Globus pallidus (tissue), 1 donor: ENCODE results near the gene ADPRH.
A peak's percentile ranks its signal among the peaks of the same experiment; 100 is the strongest.
"Not testable (repeated sequence)": the region's sequence is repeated elsewhere in the genome, so short reads cannot be mapped to it uniquely, and the experiment has no call there.

ENCODE experiments used
- DNase-seq: peaks from one replicate; pipeline ENCODE4 v3.0.0-alpha.2; 2015; ENCODE audit warnings: low spot score

The ADPRH gene

DNA sequence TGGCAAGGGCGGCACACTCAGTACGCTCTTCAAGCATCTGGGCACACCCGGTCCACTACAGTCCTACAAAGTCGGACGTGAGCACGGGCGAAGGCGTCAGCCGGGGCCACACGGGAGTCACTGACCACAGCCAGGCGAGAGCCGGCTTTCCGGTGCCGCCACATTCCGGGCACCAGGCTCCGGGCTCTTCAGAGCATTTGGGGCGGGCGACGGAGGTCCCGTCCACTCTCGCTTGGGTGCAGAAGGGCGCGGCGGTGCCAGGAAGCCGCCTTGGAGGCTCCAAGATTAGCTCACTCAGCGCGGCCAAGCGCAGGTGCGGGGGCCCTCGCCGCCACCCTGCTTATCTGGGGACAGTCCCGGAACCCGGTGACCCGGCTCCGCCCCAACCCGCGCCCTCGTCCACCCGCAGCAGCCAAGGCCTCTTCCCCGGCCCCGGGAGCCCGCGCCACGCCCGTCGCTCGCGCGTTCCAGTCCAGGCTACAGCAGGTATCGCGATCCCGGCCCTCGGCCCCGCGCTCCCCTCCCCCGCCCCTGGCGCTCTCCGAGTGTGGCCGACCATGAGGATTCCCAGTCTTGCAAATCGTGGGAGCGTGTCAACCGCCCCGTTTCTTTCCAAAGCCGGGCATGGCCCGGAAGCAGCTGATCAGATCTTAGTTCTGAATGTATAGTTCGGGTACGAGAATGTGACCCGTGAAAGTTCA, at the start of gene ADPRH:
TSS of gene ADPRH (plus strand) at position 127 of the 701 bp plus-strand sequence. CDS start 2,678 bp downstream, outside the sequence.
- peak; percentile 23 for DNase-seq

DNA sequence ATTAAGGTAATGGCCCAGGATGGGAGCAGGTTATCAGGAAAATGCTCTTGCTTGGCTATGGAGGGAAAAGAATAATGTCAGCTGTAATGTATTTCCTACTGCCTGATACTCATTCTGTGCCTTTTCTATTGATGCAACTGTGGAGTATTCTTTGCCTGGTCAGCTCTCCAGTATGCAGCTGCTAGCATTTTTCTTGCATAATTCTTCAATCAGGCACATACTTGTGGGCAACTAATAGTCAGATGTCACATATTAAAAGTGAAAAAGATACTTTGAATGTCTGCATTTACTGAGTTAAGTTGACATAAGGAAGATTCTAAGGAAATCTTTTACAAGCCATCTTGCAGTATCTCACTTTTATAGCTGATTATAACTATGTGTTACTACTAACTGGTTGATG, 49.4 kb upstream of the ADPRH start:
- DNase-seq: no peak

DNA sequence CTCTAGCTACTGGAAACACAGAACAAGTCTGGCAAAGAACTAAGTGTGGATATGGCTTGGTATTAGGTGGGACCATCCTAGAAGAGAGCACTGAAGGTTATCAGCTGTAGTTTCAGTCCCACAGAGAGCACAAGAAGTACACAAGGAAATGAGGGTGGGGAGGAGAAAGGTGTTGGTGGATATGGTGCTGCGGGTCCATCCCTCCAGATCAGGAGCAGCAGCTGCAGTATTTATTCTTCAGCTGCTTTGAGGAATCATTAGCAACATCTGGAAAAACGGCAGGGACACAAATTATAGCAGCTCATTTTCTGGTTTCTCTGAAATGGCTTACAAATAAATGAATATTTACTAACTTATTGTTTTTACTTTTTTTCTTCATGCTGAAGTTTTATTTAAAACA, 48.8 kb upstream of the ADPRH start:
- DNase-seq: no peak

DNA sequence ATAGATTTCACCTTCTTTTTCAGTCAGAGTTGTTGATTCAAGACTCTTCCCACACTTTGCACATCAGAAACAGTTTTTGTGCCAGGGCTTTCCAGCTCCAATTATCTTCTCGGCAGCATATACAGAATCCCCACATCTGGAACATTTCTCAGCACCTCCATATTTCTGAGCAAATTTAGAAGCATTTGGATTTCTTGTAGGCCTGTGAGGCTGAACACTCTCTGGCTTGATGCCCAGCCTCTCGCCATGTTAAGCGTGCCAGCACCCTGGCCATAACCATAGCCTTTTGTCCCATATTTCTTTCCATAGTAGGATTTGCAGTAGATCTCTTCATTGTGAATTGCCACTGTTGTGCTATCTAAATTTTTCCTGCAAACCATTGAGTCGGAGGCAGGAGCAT, 48.1 kb upstream of the ADPRH start:
- no peak for DNase-seq

DNA sequence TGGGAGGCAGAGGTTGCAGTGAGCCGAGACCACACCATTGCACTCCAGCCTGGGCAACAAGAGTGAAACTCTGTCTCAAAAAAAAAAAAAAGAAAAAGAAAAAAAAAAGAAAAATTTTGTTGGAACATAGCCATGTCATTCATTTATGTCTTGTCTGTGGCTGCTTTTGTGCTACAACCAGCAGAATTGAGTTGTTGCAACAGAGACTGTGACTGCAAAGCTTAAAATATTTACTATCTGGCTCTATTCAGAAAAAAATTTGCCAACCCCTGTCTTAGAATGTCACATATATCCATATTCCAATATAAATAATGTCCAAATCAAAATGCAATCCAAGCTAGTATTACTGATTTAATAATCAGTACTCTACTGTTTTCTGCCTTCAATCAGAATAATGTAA, 45.0 kb upstream of the ADPRH start:
- no peak for DNase-seq

DNA sequence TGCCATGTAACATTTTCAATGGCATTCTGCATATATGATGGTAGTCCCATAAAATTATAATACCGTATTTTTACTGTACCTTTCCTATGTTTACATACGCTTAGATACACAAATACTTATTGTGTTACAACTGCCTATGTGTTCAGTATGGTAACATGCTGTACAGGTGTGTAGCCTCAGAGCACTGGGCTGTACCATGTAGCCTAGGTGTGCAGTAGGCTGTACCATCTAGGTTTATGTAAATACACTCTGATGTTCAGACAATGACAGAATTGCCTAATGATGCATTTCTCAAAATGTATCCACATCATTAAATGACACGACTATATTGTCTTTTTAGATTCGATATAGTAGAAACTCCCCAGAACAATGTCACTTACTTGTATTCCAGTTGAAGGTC, 42.5 kb upstream of the ADPRH start:
- DNase-seq: no peak

DNA sequence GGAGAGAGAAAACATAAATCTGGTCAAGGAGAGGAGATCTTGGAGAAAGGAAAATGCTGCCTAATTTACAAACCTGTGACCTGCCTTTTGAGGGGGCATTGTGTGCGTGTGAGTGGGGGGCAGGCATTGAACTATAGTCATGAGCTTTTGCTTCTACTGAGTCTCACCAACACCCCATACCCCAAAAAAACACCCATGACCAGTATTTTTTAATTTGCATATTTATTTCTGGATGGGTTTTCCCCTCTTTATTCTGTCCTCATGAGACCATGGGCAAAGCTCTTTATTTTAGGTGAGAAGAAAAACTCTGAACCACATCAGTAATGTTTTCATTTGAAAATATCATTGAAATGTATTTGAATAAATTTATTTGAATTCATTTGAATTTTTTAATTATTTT, 40.5 kb upstream of the ADPRH start:
- DNase-seq: no peak

DNA sequence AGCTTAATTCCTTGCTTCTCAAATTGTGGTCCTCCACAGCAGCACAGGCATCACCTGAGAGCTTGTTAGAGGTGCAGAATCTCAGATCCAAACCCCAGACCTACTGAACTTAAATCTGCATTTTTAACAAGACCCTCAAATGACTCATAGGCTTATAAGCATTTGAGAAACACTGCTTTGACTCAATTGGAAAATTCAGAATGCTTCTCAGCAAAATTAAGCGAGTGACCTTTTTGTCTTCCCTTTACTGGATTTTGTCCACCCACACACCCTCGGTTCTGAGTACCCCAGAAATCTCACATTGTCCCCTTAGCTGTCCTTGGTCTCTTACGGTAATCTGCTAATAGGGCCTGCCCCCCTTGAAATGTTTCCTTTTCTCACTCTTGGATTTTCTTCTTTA, 37.7 kb upstream of the ADPRH start:
- no peak for DNase-seq

DNA sequence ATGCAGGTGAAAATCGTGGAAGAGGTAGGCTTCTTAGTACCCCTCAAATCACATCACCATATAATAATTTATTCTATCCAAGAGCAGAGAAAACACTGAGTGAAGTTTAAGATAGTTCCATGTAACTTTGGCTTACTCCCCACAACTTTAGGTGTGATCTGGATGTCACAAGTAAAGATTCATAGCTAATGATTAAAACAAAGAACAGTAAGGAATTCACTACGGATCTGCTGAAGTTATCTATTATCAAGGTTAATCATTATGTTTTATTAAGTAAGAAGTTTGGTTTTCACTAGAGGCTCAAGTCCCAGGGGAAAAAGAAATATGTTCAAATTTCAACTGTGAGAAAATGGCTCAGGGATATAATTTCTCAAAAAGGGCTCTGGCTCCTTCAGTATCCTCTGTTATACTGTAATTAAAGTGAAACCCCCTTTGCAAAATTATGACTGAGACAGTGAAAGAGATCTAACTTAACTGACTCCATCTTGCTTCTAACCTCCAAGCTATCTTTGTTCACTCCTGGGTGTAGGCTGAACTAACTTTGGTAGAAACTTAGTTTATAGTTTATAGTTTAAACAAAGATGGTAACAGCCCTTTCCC, 37.0 kb upstream of the ADPRH start:
- no peak for DNase-seq

DNA sequence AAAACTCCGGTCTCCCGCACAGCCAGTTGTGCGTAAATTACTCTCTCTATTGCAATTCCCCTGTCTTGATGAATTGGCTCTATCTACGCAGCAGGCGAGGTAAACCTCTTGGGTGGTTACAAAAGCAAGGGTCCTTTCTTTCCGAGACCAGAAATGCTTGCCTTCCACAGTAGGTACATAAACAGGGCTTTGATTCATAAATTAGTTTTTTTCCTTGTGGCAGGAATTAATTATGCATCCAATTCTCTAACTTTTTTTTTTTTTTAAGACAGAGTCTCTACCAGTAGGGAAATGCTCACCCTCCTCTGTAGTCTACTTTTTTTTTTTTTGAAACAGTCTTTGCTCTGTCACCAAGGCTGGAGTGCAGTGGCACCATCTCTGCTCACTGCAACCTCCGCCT, 36.1 kb upstream of the ADPRH start:
- no peak for DNase-seq

DNA sequence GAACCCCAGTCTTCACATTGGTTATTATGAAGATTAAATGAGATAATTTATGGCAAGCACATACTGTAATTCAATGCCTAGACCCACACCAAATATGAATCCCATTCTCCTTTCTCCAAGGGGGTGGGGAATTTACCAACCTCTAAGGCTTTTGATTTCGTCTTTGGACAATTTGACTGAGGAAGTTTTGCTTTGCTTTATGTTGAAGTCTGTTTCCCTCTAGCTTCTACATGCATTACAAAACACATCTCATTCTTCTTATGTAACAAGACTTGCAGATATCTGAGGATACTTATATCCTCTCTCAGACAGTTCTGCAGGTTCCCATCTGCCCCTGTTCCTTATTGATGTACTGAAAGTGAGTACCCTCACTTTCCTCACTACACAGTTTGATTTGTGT, 32.1 kb upstream of the ADPRH start:
- DNase-seq: no peak

DNA sequence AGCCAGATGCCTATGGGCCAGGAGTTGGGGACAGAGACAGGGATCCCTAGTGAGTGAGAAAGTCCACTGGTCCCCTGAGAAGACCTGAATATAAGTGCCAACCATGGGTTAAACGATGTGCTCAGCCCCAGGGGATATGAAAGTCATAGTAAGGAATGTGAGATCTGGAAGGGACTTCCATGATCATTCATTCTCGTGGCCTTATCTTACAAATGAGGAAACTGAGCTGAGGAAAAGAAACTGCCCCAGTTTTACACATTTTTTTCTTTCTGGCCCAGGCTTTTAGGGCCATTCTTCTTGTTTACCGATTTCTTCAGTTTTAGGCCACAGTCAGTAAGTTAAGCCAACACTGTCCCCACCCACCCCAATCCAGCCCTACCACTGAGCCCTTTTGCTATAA, 31.0 kb upstream of the ADPRH start:
- DNase-seq: no peak

DNA sequence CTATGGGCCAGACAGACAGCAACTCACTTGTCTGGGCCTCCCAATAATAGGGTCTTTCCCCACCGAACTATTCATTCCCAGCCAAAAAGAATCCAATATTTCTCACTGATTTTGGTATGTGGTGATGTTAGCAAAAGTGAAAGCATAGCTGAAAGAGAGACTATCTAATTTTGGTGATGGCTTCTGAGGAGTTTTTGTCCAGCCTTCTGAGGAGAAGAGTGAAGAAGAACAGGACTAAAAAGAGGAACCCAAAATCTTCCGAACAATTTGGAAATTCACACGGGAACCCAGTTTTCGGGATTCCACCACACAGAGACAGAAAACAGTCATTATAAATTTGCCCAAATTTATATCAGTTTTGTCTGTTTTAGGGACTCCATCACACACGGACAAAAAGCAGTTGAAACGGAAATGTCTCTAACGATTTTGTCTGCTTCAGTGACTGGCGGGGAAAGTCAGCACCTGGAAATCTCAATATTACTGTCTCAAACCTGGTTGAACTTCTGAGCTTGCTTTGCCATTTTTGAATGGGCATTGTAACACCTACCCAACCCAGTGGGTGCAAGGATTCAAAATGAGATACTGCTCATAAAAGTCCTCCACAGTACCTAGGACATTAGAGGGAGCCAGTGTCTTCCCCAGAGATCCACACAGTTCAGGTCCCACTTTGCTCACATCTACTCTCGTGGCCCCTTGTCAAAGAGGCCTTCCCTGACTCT, 28.9 kb upstream of the ADPRH start:
- DNase-seq: no peak

DNA sequence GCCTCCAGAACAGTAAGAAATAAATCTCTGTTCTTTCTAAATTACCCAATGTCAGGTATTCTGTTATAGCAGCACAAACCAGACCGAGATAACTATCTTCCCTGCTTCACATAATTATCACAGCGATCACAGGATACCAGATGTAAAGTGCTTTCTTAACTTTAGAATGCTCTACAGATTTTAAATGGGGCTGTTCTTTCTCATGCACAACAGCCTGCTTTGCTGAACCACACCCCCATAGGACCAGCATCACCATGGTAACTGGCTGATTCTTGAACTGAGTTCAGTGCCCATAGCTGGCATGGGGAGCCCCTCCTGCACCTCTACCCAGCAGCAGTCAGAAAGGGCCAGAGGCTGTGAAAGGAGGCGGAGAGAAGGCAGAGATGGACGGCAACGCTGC, 27.7 kb upstream of the ADPRH start:
- DNase-seq: no peak

DNA sequence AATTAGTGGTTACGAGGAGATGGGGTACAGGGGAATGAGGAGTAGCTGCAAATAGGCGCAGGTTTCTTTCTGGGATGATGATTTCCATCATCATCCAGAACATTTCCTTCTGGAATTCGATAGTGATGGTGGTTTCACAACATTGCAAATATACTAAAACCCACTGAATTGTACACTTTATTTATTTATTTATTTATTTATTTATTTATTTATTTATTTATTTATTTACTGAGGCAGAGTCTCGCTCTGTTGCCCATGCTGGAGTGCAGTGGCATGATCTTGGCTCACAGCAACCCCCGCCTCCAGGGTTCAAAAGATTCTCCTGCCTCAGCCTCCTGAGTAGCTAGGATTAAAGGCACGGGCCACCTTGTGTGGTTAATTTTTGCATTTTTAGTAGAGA, 26.4 kb upstream of the ADPRH start:
- DNase-seq: not testable (repeated sequence)

DNA sequence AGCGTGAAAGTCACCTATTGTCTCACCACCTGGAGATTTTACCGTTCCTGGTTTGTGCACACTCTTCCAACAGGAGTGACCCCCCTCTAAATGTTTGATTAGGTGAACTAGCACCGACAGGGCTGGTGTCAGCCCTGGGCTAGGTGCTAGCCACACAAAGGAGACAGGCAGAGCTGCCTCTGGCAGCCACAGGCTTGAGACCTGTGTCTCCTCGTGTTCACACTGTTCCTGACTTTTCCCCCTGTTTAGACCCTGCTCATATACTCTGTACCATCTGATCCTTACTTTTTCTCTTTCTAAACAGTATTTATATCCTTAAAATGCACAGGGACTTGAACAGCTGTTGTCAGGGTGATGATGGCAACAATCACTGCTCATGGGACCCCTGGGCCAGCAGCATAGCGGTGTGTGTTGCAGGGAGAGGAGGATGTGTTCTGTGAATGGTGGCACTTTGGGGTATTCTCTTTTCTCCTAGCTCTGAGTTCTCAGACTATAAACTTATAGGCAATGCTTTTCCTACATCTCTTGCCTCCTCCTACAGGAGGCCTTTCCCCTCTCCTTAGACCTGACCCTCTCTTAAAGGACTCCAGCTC, 25.4 kb upstream of the ADPRH start:
- no peak for DNase-seq

DNA sequence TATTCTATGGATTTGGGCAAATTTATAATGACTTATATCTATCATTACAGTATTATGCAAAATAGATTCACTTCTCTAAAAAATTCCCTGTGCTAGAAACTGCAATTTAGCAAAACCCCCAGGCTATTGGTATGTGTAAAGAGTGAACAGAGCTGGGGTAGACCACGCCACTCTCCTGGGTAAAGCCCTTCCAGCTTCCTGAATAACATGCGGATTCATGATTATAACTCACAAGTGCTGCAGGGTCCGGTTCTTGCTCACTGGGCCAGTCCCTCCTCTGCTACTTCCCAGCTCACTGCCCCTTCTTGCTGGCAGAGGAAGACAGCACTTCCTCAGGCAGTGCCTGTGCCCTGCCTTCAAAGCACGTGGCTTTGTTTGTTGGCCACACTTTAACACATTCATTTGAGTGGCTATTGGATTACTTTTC, 24.0 kb upstream of the ADPRH start:
- peak; percentile 11 for DNase-seq

DNA sequence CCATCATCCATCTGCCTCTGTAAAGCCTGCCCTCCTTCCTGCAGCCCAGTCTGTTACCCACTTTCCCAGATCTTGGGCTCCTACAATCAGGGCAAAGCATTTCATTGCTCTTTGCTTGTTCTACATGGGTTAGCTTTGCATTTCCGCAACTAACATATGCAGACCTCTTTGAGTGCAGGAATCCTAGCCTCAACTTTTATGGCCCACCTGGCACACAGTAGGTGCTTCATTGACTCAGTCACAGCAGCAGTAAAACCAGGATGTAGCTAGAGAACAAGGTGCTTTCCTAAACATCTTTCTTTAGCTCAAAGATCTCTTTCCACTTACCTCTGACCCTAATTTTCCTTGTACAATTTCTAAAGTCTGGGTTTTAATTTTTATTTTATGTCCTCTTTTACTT, 23.4 kb upstream of the ADPRH start:
- DNase-seq: no peak

DNA sequence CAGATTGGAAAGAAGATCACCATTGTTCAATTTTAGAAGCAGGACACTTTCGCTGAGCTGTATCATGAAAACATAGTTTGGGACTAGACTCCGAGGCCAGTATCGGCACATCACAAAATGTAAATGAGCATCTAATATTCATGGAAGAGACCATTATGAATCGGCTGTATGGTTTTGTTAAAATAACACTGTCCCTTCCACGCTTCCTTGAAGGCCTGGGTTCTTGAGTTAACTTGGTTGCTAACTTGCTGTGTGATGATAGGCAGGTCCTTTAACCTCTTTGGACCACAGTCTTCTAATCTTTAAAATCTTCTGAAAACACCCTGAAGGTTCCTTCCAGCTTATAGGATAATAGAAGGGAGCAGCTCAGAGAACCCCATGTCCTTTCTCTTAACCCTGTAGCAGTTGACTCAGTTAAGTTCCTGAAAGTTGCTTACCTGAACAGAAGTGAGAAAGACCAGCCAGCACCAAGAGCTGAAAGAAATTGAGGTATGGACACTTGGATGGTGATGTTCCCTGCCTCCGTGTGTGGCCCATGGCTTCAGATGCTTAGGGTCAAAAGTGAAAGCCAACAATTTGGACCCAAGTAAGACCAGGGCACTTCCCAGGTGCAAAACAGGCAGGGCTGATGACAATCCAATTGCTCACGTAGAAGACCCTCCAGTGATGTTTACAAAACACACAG, 22.0 kb upstream of the ADPRH start:
- no peak for DNase-seq

DNA sequence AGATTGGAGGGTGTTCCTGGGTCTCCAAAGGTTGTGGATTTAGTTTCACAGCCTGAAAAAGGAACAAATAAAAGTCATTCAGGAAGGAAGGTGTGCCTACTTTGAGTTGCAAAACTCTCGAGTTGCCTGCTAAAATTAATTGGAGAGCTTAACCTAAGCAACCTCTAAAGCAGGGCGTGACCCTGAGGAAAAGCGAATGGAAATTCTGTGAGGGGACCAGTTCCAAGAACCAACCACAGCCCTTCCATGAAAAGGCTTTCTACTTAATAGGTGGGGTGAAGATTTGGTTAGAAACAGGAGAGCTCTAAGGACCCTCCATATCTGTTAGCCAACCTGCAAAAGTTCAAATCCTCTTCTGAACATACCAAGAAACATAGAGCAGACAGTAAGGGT, 21.4 kb upstream of the ADPRH start:
- no peak for DNase-seq

DNA sequence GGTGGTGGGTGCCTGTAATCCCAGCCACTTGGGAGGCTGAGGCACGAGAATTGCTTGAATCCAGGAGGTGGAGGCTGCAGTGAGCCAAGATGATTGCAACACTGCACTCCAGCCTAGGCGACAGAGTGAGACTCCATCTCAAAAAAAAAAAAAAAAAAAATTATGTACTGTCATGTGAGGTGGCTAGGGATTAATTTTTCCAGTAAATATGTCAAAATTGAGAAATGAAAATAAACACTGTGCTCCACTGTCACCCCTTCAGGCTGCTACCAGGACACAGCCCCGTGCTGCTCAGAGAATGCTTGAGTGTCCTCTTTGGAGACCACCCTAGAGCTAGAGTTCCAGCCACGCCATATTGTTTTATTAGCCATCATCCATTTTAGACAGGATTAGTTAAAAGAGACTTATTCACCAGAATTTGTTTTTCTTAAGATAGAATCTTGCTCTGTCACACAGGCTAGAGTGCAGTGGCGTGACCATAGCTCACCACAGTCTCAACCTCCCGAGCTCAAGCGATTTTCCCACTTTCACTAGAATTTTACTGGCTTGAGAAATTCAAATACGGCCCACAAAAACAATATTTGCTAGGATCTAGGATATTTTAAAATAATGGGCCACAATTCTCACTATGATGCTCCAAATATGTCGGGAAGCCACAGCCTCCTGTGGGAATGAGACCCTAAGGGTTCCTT, 20.5 kb upstream of the ADPRH start:
- no peak for DNase-seq

DNA sequence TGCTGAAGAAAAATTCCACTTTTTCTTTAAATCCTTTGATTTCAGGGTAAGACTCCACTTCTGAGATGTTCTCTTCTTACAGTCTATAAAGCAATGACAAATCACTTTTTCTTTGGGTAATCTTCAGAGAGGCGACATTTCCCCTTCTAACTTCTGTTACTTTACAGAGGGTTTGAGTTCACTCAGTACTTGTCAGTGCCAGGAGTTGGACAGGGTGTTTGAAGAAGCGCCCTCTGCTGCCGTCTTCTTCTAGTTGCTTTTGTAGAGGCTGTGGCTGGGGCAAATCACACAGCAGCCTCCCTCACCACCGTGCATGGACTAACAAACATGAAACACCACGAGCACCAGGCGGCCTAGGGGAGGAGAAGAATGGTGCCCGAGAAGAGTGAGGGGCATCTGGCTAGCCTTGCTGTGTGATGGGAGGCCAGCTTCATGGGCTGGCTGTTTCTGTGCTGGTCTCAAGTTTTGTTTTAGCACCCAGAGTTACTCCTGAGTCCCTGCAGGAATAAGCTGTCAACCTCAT, 19.8 kb upstream of the ADPRH start, which contains the start of gene CD80:
TSS of gene CD80 (minus strand) at position 174 of the 523 bp plus-strand sequence. CDS start 1,886 bp downstream, outside the sequence.
- DNase-seq: peak; percentile 29
